Inferior parietal cortex (tissue), 1 donor: Measurements from ENCODE around the gene TUBA3D.
"Not testable (repeated sequence)": the region's sequence is repeated elsewhere in the genome, so short reads cannot be mapped to it uniquely, and the experiment has no call there.

Experiments
- DNase-seq: peaks from one replicate; pipeline ENCODE4 v3.0.0-alpha.2; 2016; ENCODE audit errors: extremely low spot score

Gene TUBA3D

DNA sequence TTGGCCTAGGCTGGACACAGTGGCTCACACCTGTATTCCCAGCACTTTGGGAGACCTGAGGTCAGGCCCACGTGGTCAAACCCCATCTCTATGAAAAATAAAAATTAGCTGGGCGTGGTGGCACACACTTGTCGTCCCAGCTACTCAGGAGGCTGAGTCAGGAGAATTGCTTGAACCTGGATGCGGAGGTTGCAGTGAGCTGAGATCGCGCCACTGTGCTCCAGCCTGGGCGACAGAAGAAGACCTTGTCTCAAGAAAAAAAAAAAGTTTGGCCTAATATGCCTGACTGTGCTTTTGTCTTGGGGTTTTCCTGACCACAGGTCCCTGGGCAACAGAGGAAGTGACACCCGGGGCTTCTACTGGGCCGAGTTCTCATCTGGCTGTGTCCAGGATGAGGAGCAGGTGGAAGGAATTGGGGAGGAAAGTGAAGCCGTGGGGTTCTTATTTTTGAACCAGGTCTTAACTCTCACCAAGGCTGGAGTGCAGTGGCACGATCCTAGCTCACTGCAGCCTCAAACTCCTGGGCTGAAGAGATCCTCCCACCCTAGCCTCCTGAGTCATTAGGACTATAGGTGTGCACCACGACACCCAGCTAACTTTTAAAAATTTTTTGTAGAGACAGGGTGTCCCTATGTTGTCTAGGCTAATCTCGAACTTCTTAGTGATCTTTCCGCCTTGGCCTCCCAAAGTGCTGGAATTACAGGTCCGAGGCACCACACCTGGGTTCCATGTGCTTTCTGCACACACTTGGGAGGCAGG lies 38.7 kb downstream of the TUBA3D start:
- not testable (repeated sequence) for DNase-seq

DNA sequence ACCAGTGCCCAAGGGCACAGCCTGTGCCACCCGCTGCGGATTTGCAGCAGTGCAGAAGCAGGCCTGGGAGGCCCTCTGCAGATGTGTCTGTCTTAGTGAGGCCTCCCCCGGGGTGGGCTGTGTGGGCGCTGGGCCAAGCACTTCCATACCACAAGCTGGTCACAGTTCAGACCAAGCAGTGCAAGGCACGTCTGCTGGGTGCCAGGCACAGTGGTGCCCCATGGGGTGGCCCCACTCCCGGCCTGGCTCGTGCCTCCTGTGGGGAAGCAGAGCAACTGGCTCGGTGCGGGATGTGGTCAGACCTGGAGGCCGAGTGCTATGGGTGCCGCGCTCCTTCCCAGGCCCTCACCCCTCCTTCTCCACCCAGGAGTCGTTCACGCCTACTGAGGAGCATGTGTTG lies 39.3 kb downstream of the TUBA3D start:
- not testable (repeated sequence) for DNase-seq

DNA sequence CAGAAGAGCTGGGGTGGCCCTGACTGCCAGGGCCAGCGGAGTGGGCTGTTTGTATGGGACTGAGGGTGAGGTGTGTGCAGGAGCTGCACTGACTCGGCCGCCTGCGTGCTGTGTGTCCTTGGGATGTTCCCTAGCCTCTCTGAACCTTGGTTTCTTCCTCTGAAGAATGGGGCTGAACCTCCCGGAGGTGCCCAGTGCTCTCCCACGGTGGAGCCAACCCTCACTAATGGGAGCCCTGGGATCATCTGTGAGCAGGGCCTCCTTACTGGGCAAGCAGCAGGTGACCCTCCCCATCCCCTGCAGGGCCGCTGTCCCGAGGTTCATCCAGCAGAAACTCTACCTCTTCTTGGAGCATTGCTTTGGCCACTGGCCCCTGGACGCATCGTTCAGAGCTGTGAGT lies 40.1 kb downstream of the TUBA3D start:
- DNase-seq = no peak

DNA sequence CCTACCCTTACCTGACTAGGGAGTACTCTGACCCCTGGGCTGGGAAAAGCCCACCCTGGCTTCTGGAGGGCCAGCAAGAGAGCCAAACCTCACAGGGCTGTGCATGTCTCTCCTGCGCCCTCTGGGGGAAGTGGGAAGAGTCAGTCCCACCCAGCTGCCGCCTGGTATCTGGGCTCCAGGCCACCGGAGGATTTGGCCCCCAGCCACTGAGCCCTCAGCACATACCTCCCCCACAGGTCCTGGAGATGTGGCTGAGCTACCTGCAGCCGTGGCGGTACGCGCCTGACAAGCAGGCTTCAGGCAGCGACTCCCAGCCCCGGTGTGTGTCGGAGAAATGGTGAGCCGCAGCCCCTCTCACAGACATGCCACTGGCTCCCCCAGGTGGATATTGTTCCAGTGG lies 40.7 kb downstream of the TUBA3D start:
- DNase-seq = not testable (repeated sequence)

DNA sequence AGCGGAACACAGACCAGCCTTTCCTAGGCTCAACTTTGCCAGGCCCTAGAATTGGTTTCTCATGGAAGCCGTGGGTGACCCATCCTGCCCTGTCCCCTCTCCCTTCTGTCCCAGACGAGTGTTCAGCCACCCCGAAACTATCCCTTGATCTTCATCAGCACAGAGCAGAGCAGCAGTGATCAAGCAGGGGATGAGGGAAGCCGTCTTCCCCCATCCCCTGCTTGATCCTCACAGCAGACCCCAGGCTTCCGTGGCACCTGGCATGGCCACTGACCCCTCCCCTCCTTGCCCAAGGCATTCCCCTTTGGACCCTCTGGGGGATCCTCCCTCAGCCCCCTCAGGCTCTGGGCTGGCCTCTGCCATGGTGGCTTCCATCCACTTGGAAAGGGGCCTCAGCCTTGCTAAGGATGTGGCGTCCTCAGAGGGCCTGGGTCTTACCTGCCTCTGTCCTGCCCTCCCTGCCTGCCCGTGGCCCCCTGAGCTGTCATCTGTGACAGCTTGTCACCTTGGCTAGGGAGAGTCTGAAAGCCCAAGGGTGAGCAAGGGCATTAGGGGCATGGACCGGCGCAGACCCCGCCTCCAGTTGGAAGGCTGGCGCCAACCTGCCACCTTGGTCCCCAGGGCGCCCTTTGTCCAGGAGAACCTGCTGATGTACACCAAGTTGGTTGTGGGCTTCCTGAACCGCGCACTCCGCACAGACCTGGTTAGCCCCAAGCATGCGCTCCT lies 41.4 kb downstream of the TUBA3D start:
- DNase-seq = no peak

DNA sequence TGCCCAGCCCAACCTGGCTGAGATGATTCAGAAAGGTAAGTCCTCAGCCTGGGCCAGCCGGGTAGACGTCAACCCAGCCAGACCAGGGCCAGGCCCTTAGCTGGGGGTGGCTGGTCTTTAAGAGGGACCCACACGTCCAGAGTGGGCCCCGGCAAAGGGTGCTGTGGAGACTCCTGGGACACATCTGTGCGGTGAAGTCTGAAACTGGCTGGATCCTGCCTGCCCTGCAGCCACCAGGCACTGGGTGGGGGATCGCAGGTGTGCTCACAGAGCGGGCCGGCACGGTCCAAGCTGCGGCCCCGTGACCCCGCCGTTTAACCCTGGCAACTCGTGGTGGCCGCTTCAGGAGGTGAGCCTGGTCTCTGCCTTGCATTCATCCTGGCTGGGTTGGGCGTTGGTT lies 41.9 kb downstream of the TUBA3D start:
- DNase-seq = not testable (repeated sequence)

DNA sequence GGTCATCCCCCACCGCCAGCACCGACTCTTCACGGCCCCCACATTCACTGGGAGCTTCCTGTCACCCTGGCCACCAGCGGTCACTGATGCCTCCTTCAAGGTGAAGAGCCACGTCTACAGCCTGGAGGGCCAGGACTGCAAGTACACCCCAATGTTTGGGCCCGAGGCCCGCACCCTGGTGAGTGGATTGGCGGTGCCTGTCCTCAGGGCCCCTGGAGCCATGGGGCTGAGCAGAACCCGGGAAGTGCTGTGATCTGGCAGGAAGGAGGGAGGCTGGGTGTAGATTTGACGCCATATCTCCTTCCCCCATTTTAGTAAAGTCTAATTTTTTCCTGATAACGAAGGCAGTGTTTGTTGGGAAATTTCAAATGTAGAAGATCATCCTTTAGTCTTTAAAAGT lies 42.6 kb downstream of the TUBA3D start:
- DNase-seq = not testable (repeated sequence)

DNA sequence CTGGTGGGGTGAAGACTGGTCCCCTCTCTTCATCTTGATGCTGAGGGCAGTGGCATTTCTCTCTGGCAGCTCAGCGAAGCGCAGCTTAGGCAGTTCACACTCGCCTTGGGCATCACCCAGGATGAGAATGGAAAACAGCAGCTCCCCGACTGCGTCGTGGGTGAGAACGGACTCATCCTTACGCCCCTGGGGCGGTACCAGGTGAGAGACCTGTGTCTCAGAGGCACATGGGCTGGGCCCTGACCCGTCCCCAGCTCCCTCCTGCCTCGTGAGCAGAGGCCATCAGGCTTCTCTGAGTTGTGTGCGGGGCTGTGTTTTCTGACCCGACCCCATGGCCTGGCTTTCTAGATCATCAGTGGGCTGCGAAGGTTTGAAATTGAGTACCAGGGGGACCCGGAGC lies 43.5 kb downstream of the TUBA3D start:
- DNase-seq = no peak

DNA sequence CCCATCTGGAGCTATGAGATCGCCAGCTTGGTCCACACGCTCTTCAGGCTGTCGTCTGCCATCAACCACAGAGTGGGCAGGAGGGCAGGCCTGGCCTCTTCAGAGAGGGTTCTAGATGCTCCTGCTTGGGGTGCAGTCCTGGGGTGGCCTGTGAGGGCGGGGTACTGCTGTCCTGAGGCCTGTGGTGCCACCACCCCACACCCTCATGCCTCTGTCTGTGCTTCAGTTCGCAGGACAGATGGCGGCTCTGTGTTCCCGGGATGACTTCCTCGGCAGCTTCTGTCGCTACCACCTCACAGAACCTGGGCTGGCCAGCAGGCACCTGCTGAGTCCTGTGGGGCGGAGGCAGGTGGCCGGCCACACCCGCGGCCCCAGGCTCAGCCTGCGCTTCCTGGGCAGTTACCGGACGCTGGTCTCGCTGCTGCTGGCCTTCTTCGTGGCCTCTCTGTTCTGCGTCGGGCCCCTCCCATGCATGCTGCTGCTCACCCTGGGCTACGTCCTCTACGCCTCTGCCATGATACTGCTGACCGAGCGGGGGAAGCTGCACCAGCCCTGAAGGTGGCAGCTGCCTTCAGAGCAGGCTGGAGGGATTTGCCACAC lies 44.1 kb downstream of the TUBA3D start:
- not testable (repeated sequence) for DNase-seq

DNA sequence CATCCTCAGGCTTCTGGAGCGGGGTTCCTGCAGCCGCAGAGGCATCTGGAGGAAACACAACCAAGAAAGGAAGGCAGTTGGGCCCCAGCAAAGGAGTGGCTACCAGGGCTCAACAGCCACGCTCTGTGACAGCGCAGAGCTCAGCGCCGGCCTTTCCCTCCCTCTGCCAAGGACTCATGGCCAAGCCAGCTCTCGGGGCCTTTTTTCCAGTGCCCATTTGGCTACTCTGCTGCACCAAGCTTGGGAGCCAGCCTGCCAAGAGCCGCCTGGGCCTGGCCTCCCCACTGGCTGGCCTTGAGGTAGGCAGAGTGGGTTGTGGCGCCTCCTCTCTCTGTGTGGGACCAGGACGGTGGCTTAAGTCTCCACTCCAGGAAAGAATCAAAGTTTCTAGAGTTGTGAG lies 44.6 kb downstream of the TUBA3D start:
- DNase-seq = no peak

DNA sequence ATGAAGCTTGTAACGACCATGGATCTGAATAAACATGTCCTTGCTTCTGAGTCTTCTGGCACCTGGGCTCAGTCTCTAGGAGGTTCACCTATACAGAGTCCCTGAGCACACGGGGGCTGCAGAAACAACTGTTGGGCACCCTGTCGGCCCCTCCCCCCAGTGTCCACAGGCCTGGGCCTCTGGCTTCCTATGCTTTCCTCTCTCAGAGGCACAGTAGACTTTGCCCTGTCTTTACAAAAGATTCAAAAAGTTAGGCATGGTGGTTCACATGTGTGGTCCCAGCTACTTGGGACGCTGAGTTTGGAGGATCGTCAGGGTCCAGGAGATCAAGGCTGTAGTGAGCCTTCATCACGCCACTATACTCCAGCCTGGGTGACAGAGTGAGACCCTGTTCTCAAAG lies 45.6 kb downstream of the TUBA3D start:
- not testable (repeated sequence) for DNase-seq

DNA sequence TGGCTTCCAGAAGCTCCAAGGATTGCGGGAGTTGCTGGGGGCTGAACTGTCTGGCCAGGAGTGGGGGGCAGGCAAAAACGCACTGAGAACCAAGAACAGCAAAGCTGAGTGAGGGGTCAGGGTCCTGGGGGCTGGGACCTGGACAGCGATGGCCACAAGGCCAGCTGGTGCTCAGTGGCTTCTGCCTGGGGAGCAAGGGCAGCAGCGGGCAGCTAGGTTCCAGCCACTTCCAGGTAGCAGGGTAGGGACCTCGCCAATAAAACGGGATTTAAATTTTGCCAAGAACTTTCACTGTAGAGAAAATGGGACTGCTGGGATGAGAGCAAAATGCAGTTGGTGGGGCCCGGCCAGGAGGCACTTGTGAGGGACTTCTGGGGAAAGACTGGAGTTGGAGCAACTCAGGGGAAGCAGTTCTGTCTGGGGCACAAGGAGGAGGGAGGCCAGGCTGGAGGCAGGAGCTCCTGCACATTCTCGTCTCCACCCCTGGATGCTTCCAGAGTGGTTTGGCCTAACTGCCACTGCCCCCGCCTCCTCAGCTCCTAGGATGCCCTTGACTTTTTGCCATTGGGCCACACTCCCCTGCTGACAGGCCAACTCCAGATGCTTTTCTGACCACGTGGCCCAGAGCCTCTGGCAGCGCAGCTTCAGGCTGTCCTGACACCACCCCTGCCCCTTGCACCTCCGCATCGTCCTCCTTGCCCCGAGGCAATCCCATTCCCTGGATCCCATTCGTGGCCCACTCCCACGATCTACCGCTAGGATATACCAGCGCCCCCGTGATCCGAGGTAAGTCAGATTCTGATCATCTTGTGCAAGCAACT lies 46.3 kb downstream of the TUBA3D start:
- DNase-seq = no peak

DNA sequence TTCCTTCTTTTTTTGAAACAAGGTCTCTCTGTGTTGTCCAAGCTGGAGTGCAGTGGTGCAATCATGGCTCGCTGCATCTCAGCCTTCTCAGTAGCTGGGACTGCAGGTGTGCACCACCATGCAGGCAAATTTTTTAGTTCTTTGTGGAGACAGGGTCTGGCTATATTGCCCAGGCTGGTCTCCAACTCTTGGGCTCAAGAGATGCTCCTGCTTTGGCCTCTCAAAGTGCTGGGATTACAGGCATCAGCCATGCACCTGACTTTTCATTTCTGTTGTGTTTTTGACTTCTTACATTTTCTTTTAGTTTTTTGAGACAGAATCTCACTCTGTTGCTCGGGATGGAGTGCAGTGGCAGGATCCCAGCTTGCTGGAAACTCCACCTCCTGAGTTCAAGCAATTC lies 49.3 kb downstream of the TUBA3D start:
- DNase-seq = not testable (repeated sequence)

DNA sequence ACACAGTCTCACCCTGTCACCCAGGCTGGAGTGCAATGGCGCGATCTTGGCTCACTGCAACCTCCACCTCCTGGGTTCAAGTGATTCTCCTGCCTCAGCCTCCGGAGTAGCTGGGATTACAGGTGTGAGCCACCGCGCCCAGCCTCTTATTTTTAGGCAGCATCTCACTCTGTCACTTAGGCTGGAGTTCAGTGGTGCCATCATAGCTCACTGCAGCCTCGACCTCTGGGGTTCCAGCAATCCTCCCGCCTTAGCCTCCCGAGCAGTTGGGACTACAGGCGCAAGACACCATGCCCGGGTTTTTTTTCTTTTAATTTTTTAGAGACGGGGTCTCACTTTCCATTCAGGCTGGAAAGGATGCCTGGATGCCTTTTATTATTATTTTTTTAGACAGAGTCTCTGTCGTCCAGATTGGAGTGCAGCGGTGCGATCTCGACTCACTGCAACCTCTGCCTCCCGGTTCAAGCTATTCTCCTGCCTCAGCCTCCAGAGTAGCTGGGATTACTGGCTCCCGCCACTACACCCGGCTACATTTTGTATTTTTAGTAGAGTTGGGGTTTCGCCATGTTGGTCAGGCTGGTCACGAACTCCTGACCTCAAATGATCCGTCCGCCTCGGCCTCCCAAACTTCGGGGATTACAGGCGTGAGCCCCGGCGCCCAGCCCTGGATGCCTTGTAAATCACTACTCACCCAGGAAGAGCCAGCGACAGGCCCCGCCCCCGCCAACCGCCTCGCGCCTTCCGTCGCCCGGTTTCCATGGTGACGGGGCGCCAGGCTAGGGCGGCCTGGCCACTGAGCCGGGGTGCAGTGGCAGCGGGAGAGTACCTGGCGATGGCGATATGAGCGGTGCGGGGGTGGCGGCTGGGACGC lies 51.4 kb downstream of the TUBA3D start, which contains the start of gene CCDC74A:
Gene CCDC74A (plus strand): TSS at position 758 of the 871 bp plus-strand sequence. CDS start 83 bp downstream, at position 841.
- DNase-seq = peak; percentile 29

DNA sequence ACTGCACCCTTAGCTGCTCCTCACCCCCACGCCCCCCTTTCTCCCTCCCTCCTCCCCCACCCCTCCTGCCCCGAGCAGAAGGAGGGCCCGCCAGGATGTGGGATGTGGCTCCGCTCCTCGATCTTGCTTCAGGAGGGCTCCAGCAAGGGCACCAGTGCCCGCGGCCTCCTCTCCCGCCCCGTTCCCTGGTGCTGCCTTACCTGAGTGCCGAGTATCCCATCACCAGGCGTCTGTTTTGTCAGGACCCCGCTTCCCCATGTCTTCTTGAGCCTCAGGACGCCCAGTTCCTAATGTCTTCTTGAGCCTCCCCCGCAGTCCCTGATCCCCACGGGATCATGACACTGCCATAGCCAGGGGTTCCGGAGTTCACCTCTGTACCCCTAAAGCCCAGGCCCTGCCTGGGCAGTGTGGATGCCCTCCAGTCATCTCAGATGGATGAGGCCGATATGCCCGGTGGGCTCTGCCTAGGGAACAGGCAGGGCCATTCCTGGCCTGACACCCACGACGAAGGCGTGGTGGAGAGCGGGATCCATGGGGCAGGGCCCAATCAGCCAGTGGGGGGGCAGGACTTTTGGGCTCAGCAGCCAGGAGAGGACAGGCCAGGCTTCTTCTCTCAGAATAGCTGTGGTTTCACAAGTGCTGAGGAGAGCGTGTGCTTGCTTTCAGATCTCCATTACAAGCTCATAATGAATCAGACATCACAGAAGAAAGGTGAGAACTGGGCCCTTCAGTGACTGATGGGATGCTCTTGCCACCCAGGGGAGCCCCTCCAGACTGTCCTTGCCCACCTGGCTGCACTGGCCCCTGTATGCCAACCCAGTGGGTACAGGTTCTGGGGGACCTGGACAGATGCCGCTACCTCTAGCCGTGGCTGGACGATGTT lies 53.3 kb downstream of the TUBA3D start:
- DNase-seq = not testable (repeated sequence)

DNA sequence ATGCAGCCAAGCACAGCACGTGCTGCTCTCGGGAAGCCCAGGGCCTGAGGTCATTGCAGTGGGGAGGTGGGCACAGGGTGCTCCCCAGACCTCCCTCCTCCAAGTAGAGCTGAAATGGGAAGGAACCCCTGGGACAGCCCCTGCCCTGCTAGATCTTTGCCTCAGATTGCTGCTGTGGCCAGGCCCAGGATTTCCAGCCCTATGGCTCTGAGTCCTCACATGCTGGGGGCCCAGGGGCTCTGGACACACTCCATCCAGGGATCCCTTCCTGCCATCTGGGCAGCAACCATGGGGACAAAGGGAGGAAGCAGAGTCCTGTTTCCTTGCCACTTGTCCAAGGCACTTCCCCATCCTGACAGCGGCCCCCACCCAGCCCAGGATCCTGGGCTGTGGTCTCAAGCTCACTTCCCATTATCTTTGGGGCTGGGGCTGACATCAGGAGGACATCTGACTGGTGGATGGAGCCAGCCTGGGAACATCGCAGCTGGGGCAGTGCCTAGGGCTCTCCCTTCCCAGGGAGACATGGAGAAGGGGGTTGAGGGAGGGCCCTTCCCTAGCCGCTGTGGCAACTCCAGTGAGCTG lies 54.0 kb downstream of the TUBA3D start:
- not testable (repeated sequence) for DNase-seq

DNA sequence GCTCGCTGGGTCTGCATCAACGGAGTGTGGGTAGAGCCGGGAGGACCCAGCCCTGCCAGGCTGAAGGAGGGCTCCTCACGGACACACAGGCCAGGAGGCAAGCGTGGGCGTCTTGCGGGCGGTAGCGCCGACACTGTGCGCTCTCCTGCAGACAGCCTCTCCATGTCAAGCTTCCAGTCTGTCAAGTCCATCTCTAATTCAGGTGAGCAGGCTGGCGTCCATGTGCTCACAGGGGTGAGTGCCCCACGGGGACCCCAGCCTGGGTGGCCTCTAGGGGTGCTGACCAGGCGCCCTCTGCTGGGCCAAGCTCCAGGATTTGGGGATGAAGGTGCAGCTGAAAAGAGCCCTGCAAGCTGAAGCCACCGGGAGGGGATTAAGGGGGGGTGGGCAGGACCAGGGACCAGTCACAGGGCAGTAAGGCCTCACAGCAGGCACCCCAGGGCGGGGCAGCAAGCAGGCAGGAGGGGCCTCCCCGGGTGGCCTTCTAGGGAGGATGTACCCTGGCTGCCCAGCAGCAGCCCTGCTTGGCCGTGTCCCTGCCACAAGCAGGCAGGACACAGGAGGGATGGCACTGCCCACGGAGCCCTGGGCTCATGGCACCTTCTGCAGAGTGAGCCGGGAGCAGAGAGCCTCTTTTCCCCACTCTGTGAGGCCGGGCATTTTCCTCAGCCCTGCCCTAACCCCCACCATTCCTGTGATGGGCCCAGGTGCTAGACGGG lies 54.9 kb downstream of the TUBA3D start:
- not testable (repeated sequence) for DNase-seq

DNA sequence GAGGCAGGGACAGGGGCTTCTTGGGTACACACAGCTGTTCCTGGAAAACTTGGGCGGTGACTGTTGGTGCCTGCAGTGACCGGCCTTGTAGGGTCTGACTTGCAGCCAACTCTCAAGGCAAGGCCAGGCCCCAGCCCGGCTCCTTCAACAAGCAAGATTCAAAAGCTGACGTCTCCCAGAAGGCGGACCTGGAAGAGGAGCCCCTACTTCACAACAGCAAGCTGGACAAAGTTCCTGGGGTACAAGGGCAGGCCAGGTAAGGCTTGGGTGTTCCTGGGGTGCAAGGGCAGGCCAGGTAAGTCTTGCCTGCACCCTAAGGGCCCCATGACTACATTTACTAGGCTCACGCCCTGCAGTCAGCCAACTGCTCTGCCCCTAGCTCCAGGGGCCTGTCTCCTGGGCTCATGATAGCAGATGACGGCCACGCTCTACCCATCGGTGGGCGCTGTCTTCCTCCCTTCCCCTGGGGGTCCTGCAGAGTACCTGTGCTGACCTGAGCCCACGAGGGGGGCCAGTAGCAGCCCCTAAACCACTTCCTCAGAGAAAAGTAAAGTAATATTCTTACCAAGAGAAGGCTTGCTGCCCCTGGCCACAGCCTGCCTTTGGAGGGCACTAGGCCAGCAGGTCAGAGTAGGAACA lies 55.7 kb downstream of the TUBA3D start:
- not testable (repeated sequence) for DNase-seq
